HAP-1 (cell line): Measurements from ENCODE around the gene TGFBRAP1.

Experiments used
- DNase-seq, 2 experiments: peaks; one replicate each; pipeline ENCODE4 v3.0.0-alpha.2; 2016 to 2020; ENCODE audit warnings: low spot score in 2 of 2
- H3K27me3 ChIP-seq: fragments of 250-450 bp; sonication (Bioruptor Pico); 2 replicates; pipeline ENCODE4 v1.5.1; 2020; ENCODE audit warnings: low read depth, mild to moderate bottlenecking, moderate library complexity
- H3K36me3 ChIP-seq: fragments of 250-450 bp; sonication (Bioruptor Pico); replicated peaks from 2 replicates; pipeline ENCODE4 v1.5.1; 2020; ENCODE audit warnings: mild to moderate bottlenecking
- H3K4me1 ChIP-seq: fragments of 250-450 bp; sonication (Bioruptor Pico); 2 replicates; pipeline ENCODE4 v1.5.1; 2020; ENCODE audit warnings: mild to moderate bottlenecking
- H3K4me3 ChIP-seq: fragments of 250-450 bp; sonication (Bioruptor Pico); 2 replicates; pipeline ENCODE4 v1.5.1; 2020; ENCODE audit warnings: mild to moderate bottlenecking, moderate library complexity
- H3K9me3 ChIP-seq: fragments of 250-450 bp; sonication (Bioruptor Pico); 2 replicates; pipeline ENCODE4 v1.5.1; 2020; ENCODE audit warnings: mild to moderate bottlenecking, moderate library complexity
- in situ Hi-C: fragments of 300-500 bp; cut with MboI; formaldehyde crosslinking; loops from 3 replicates; pipeline ENCODE4 v1.14.3; 2020; ENCODE audit warnings: low sequenced_read_pairs, inconsistent platforms, mixed read lengths

The TGFBRAP1 gene

GRCh38 chr2:105294844-105295481 is 34.6 kb downstream of the TGFBRAP1 start:
- H3K36me3 ChIP-seq, result peaks cover 29% of the 10 kb centered on the region
- no peaks in the 10 kb centered on the region for H3K27me3 ChIP-seq
- in situ Hi-C loops, result no loop called here
- peak; percentile 54 to 81 for DNase-seq
- H3K9me3 ChIP-seq, result no peaks in the 10 kb centered on the region
- no peak overlapping the region for H3K4me3 ChIP-seq
- H3K4me1 ChIP-seq, result peaks cover 5% of the 10 kb centered on the region; the same call in 1 of the 2 replicates

GRCh38 chr2:105294046-105294445 is 35.5 kb downstream of the TGFBRAP1 start:
- peaks cover 33% of the 10 kb centered on the region for H3K36me3 ChIP-seq

GRCh38 chr2:105291981-105292380 is 37.6 kb downstream of the TGFBRAP1 start:
- Histone ChIP-seq H3K27me3 (no peaks in the 10 kb centered on the region), H3K9me3 (no peaks in the 10 kb centered on the region), H3K4me3 (no peak overlapping the region), H3K36me3 (peaks cover 18% of the 10 kb centered on the region), H3K4me1 (peaks cover 5% of the 10 kb centered on the region; the same call in 1 of the 2 replicates)
- DNase-seq, result no peak
- in situ Hi-C loops, result no loop called here

More at GRCh38 chr2:105294046-105294445, 35.5 kb downstream of the TGFBRAP1 start:
- Histone ChIP-seq H3K27me3 (no peaks in the 10 kb centered on the region), H3K4me3 (no peak overlapping the region), H3K9me3 (no peaks in the 10 kb centered on the region), H3K4me1 (peaks cover 5% of the 10 kb centered on the region; the same call in 1 of the 2 replicates)
- in situ Hi-C loops, result no loop called here
- DNase-seq, result no peak

GRCh38 chr2:105290981-105291660 is 38.4 kb downstream of the TGFBRAP1 start:
- H3K36me3 ChIP-seq, result peaks cover 25% of the 10 kb centered on the region
- H3K4me1 ChIP-seq, result peaks cover 5% of the 10 kb centered on the region; the same call in 1 of the 2 replicates
- in situ Hi-C loops, result no loop called here
- H3K27me3 ChIP-seq, result no peaks in the 10 kb centered on the region
- DNase-seq, result no peak
- no peaks in the 10 kb centered on the region for H3K9me3 ChIP-seq
- H3K4me3 ChIP-seq, result no peak overlapping the region

DNA sequence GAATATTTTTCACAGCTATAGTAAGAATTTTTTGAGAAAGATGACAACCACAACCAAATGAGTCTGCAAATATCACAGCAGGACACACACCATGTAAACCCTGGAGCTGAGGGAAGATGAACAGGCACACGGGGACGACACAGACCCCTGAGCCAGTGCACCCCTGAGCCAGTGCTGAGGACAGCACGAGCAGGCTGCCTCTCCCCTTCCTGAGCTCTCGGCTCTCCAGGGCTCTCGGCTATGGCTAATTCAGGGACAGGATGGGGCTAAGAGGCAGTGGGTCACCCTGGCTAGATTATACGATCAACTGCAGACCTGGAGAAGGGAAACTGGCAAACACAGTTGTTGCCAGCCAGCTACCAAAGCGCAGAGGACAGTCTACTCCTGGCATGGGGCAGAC is 41.4 kb downstream of the TGFBRAP1 start:
- peaks cover 5% of the 10 kb centered on the region; the same call in 1 of the 2 replicates for H3K4me1 ChIP-seq
- in situ Hi-C loops, result no loop called here
- no peak overlapping the region for H3K4me3 ChIP-seq
- H3K27me3 ChIP-seq, result no peaks in the 10 kb centered on the region
- DNase-seq, result no peak
- peaks cover 32% of the 10 kb centered on the region for H3K36me3 ChIP-seq
- H3K9me3 ChIP-seq, result no peaks in the 10 kb centered on the region

- Histone ChIP-seq H3K9me3 (no peaks in the 10 kb centered on the region), H3K4me3 (no peak overlapping the region), H3K36me3 (peaks cover 34% of the 10 kb centered on the region), H3K4me1 (peaks cover 5% of the 10 kb centered on the region; the same call in 1 of the 2 replicates), H3K27me3 (no peaks in the 10 kb centered on the region)
- DNase-seq, result peak; percentile 12 to 59
- in situ Hi-C loops, result no loop called here
Observed at GRCh38 chr2:105287692-105288091, 41.8 kb downstream of the TGFBRAP1 start.

GRCh38 chr2:105283532-105283931 is 46.0 kb downstream of the TGFBRAP1 start:
- H3K36me3 ChIP-seq, result peaks cover 33% of the 10 kb centered on the region
- no peaks in the 10 kb centered on the region for H3K27me3 ChIP-seq
- H3K4me1 ChIP-seq, result no peaks in the 10 kb centered on the region
- no peak overlapping the region for H3K4me3 ChIP-seq
- no peaks in the 10 kb centered on the region for H3K9me3 ChIP-seq
- in situ Hi-C loops, result no loop called here
- DNase-seq, result no peak

GRCh38 chr2:105280281-105280680 is 49.3 kb downstream of the TGFBRAP1 start:
- in situ Hi-C loops, result no loop called here
- no peaks in the 10 kb centered on the region for H3K9me3 ChIP-seq
- no peak overlapping the region for H3K4me3 ChIP-seq
- peaks cover 30% of the 10 kb centered on the region for H3K36me3 ChIP-seq
- no peak for DNase-seq
- no peaks in the 10 kb centered on the region for H3K4me1 ChIP-seq
- no peaks in the 10 kb centered on the region for H3K27me3 ChIP-seq

DNA sequence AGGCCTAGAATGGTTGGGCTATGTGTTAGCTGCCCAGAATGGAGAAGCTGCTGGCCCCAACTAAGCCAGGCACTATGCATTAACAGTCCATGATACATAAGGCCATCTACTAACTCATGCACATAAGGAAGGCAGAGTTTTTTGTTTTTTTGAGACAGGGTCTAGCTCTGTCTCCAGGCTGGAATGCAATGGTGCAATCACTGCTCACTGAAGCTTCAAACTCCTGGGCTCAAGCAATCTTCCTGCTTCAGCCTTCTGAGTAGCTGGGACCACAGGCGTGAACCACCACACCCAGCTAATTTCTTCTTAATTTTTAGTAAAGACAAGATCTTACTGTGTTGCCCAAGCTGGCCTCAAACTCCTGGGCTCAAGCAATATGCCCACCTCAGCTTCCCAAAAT is 50.4 kb downstream of the TGFBRAP1 start:
- Histone ChIP-seq H3K36me3 (peaks cover 33% of the 10 kb centered on the region), H3K27me3 (no peaks in the 10 kb centered on the region), H3K9me3 (no peaks in the 10 kb centered on the region), H3K4me3 (no peak overlapping the region), H3K4me1 (no peaks in the 10 kb centered on the region)
- in situ Hi-C loops, result no loop called here
- DNase-seq, result no peak

DNA sequence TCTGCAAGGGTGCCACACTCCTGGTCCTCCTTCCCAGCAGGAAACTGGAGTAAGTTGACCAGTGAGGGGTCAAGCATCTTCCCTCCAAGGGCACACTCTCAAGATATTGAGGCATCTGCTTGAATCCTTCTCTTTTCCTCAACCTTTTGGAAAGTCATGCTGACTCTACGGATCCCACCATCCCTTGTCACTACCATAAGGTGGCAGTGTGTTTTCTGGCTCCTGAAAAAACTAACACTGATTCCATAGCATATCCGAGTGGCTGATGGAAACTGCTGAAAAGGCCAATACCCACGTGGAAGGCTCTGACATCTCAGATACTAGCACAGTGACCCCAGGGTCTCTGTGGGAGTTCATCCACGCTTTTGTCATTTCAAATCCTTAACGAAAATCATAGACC is 50.9 kb downstream of the TGFBRAP1 start:
- Histone ChIP-seq H3K4me3 (no peak overlapping the region), H3K9me3 (no peaks in the 10 kb centered on the region), H3K4me1 (no peaks in the 10 kb centered on the region), H3K36me3 (peaks cover 34% of the 10 kb centered on the region), H3K27me3 (no peaks in the 10 kb centered on the region)
- in situ Hi-C loops, result no loop called here
- DNase-seq, result no peak

- DNase-seq, result no peak
- in situ Hi-C loops, result no loop called here
- no peak overlapping the region for H3K4me3 ChIP-seq
- peaks cover 40% of the 10 kb centered on the region for H3K36me3 ChIP-seq
- no peaks in the 10 kb centered on the region for H3K4me1 ChIP-seq
- no peaks in the 10 kb centered on the region for H3K9me3 ChIP-seq
- H3K27me3 ChIP-seq, result no peaks in the 10 kb centered on the region
Observed at GRCh38 chr2:105274046-105274445, 55.5 kb downstream of the TGFBRAP1 start.

- Histone ChIP-seq H3K4me3 (no peak overlapping the region), H3K9me3 (no peaks in the 10 kb centered on the region), H3K27me3 (no peaks in the 10 kb centered on the region), H3K36me3 (peaks cover 52% of the 10 kb centered on the region), H3K4me1 (no peaks in the 10 kb centered on the region)
- in situ Hi-C loops, result no loop called here
- DNase-seq, result no peak
Observed at GRCh38 chr2:105272176-105272575, 57.4 kb downstream of the TGFBRAP1 start.

- H3K4me3 ChIP-seq, result no peak overlapping the region
- H3K36me3 ChIP-seq, result peaks cover 51% of the 10 kb centered on the region
- no peak for DNase-seq
- in situ Hi-C loops, result no loop called here
- no peaks in the 10 kb centered on the region for H3K4me1 ChIP-seq
- no peaks in the 10 kb centered on the region for H3K9me3 ChIP-seq
- no peaks in the 10 kb centered on the region for H3K27me3 ChIP-seq
Observed at GRCh38 chr2:105271393-105272045, 58.0 kb downstream of the TGFBRAP1 start.

DNA sequence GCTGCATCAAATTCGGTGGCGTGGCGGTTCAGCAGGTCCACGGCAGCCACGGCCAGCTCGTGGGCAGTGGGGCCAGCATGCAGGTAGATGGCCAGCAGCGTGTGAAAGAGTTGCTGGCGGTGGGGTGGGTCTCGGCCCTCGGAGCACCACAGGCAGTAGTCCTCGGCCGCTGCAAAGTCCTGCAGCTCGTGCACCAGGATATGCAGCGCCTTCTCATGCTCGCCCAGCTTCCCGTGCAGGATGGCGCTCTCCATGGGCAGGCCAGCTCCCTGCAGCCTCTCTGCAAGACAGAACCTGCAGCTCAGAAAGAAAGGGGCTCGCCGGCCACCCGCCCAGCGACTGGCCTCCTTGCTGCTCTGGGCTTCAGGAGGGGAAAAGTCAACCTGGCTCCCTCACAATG is 60.1 kb downstream of the TGFBRAP1 start:
- Histone ChIP-seq H3K4me3 (no peak overlapping the region), H3K27me3 (no peaks in the 10 kb centered on the region), H3K4me1 (no peaks in the 10 kb centered on the region), H3K9me3 (no peaks in the 10 kb centered on the region), H3K36me3 (peaks cover 50% of the 10 kb centered on the region)
- in situ Hi-C loops, result no loop called here
- DNase-seq, result no peak
